Mesodermal cell (in vitro differentiated cells): Measurements from ENCODE around the gene SLC5A10.
A peak's percentile ranks its signal among the peaks of the same experiment; 100 is the strongest.

ENCODE experiments used
- H3K27ac ChIP-seq: 2 replicates; pipeline ENCODE4 v1.7.0; 2013; ENCODE audit warnings: mild to moderate bottlenecking, low read depth, low read length, moderate library complexity; ENCODE audit not compliant: severe bottlenecking
- H3K36me3 ChIP-seq: 2 replicates; pipeline ENCODE4 v1.7.1; 2013; ENCODE audit warnings: mild to moderate bottlenecking, low read length, moderate library complexity; ENCODE audit not compliant: control insufficient read depth, insufficient read depth
- H3K4me1 ChIP-seq: one replicate; pipeline ENCODE4 v1.7.1; 2013; ENCODE audit warnings: mild to moderate bottlenecking, low read length; ENCODE audit not compliant: insufficient read depth, control insufficient read depth, poor library complexity, severe bottlenecking
- H3K4me3 ChIP-seq: 2 replicates; pipeline ENCODE4 v1.7.0; 2013; ENCODE audit warnings: low read length, control low read depth, mild to moderate bottlenecking; ENCODE audit not compliant: insufficient read depth, poor library complexity, severe bottlenecking; ENCODE audit errors: extremely low read depth
- H3K9me3 ChIP-seq: 2 replicates; pipeline ENCODE4 v1.7.1; 2013; ENCODE audit warnings: mild to moderate bottlenecking, low read length, moderate library complexity; ENCODE audit not compliant: control insufficient read depth
- WGBS, 2 experiments: methylation state at CpG; one replicate each; pipeline ENCODE4 v1.1.5; 2013; ENCODE audit warnings: missing lambda C conversion rate in 2 of 2; ENCODE audit not compliant: insufficient coverage in 2 of 2; 5-methylcytosine and 5-hydroxymethylcytosine counted together

SLC5A10 gene

DNA sequence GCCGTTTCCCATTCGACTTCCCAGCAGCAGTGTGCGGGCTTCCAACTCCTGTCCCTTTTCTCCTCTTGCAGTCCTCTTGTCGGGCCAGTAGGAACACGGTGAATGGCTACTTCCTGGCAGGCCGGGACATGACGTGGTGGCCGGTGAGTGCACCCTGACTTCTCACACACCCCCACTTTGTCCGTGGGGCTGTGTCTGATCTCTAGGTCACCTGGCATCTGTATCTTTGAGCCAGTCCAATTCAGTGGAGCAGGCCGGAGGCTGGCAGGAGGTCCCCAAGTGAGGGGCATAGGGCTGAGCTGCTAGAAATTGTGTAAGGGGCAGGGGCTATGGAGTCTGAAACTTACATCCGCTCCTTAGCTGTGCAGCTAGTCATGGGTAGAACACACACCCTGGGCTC lies 6.6 kb downstream of the SLC5A10 start:
- H3K4me1 ChIP-seq: peaks cover 28% of the 10 kb centered on the region
- no peak overlapping the region for H3K4me3 ChIP-seq
- H3K36me3 ChIP-seq: no peaks in the 10 kb centered on the region
- WGBS, 2 experiments: 93 to 95% methylated on average over 6 to 11 of the region's 11 CpGs
- H3K9me3 ChIP-seq: no peaks in the 10 kb centered on the region
- H3K27ac ChIP-seq: no peak overlapping the region

DNA sequence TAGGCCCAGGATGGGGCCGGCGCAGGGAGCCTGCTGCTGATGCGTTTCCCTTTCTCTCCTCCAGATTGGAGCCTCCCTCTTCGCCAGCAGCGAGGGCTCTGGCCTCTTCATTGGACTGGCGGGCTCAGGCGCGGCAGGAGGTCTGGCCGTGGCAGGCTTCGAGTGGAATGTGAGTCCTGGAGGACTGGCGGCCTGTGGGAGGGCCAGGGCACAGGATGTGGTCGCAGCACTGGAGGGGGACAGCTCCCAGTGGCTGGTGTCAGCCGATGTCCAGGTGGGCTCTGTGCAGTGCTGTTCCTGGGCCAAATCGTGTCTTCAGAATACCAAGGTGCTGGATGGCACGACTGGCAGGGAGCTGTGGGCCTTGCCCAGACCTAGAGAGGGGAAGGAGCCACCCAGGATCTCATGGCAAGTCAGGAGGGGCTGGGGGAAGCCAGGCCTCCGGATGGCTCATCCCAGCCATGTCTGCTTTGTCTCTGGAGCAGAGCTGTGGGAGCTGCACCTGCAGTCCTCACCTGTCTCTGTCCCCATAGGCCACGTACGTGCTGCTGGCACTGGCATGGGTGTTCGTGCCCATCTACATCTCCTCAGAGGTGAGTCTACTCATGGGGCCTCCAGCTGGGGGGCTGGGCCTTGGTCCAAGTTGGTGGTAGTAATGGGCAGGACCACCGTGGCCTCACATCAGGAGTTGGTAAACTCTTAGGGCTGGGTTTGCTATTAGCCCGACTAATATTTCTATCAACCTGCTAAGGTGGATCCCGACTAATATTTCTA lies 7.3 kb downstream of the SLC5A10 start:
- Histone ChIP-seq H3K36me3 (no peaks in the 10 kb centered on the region), H3K4me1 (peaks cover 29% of the 10 kb centered on the region)
- WGBS, 2 experiments: 81 to 89% methylated on average over 21 to 22 of the region's 22 CpGs

DNA sequence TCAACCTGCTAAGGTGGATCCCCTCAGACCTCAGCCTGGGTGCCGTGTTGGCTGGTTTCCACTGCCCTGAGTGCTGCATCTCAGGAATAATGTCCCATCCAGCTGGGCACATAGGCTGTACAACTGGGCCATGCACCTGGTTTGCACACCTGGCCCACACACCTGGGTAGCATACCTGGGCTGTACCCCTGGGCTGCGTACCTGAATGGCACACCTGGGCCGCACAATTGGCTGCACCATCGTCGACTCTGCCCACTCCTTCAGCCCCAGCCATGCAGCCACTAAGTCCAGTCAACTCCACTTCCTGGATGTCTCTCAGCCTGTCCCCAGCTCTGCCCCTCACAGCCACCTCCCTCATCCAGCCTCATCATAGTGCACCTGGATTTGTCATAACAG lies 7.9 kb downstream of the SLC5A10 start:
- H3K36me3 ChIP-seq: no peaks in the 10 kb centered on the region
- H3K4me1 ChIP-seq: peaks cover 29% of the 10 kb centered on the region
- WGBS, 2 experiments: 96 to 98% methylated on average over 5 of the region's 5 CpGs
- no peak overlapping the region for H3K4me3 ChIP-seq
- H3K9me3 ChIP-seq: no peaks in the 10 kb centered on the region
- H3K27ac ChIP-seq: no peak overlapping the region

More for the DNA sequence above, 7.3 kb downstream of the SLC5A10 start:
- H3K4me3 ChIP-seq: no peak overlapping the region
- H3K27ac ChIP-seq: no peak overlapping the region
- H3K9me3 ChIP-seq: no peaks in the 10 kb centered on the region

DNA sequence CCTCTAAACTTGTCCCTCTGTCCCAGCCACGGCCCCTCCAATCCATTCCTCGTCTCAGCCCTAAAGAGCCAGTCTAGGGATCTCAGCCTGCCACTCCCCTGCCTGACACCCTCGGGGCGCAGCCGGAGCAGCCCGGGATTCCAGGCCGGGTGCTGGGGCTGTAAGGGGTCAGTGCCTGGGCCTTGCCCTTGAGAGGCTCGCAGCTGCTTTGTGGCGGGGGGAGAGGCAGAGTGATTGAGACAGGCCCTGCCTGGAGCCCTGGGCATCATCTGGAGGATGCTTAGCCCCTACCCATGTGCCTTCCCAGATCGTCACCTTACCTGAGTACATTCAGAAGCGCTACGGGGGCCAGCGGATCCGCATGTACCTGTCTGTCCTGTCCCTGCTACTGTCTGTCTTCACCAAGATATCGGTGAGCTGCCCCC lies 8.3 kb downstream of the SLC5A10 start:
- 92 to 95% methylated on average over 14 to 15 of the region's 15 CpGs for WGBS, 2 experiments
- no peaks in the 10 kb centered on the region for H3K36me3 ChIP-seq
- no peaks in the 10 kb centered on the region for H3K9me3 ChIP-seq
- H3K27ac ChIP-seq: no peak overlapping the region
- H3K4me3 ChIP-seq: no peak overlapping the region
- H3K4me1 ChIP-seq: peaks cover 29% of the 10 kb centered on the region

DNA sequence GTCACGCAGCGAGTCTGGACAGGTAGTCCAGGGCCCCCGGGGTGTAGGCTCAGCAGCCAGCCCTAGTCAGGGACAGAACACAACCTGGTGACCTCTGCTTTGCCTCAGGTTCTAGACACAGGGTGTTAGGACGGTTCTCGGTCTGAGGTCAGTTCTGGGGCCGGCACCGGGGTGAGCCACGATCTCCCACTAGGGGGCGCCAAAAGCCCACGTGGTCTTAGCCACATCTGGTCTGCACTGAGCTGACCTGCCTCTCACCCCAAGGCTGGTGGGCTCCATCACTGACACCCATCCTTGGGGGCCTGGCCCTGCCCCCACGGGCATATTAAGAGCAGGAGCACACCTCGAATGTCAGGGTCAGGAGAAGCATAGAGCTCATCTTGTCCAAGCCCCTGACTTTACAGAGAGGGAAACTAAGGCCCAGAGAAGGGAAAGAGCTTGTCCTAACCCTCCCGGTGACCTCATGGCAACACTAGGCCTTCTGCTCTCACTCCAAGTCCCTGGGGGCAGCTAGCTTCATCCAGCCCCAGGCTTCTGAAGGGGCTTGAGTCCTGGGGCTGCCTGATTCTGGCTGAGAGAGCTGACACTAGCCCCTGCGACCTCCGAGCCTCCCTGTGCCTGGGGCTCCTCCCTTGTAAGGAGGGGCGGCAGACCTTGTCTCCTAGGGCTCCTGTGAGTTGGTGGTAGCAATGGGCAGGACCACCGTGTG lies 9.0 kb downstream of the SLC5A10 start:
- peak overlapping the region; percentile 23 for H3K27ac ChIP-seq
- whole genome bisulfite sequencing, 2 experiments: 29 to 34% methylated on average over 16 of the region's 17 CpGs

DNA sequence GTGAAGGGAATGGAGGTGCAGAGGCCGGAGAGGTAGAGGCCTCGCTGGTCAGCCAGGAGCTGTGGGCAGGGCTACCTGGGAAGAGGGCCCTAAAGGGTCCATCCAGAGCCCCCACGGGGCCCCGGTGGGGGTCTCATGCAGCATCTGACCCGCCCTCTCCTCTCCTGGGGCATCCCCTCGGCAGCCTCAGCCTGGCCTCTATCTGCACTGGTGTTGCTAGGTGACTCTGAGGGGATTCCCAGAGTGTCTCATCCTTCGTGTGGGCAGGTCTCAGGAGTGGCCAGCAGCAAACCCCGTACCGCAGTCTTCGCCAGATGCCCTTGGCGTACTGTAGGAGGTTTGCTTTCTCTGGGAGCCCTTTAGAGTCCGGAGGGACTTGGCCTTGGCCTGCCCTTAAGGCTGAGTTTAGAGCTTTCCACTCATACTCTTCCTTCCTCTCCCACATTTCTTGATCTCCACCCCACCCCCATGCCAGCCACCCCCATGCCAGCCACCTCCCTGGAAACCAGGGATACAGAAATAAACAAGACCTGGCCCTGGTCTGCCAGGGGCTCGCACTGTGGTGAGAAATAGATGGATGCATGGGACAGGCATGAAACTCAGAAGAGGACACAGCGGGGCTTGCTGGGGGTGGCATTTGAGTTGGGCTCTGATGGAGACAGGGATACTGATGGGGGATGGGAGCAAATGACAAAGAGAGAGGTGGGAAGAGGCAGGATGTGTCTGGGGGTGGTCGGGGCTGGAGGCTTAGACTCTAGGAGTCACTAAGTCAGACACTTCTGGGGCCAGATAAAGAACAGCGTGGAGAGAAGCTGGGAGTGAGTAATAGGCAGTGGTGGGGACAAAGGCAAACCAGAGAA lies 9.9 kb downstream of the SLC5A10 start:
- no peaks in the 10 kb centered on the region for H3K9me3 ChIP-seq
- 80 to 88% methylated on average over 12 to 16 of the region's 16 CpGs for WGBS, 2 experiments
- H3K4me1 ChIP-seq: peaks cover 29% of the 10 kb centered on the region
- H3K27ac ChIP-seq: peak overlapping the region; percentile 67
- no peak overlapping the region for H3K4me3 ChIP-seq
- no peaks in the 10 kb centered on the region for H3K36me3 ChIP-seq

More for the DNA sequence above, 9.0 kb downstream of the SLC5A10 start:
- Histone ChIP-seq H3K4me3 (no peak overlapping the region), H3K4me1 (peaks cover 29% of the 10 kb centered on the region), H3K9me3 (no peaks in the 10 kb centered on the region), H3K36me3 (no peaks in the 10 kb centered on the region)

DNA sequence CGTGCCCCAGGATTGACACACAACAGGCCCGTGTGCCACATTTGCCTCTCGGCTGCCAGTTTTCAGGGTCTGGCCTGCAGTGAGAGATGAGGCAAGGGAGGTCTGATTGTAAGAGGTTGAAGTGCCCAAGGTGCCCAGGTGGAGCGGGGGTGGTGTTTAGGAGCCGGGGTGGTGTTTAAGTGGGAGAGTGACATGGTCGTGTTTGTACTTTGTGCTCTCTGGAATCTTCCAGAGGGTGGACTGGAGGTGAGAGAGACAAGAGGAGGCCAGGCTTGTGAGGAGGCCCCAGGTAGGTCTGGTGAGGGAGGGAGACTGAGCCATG lies 10.5 kb downstream of the SLC5A10 start:
- Histone ChIP-seq H3K4me1 (peaks cover 32% of the 10 kb centered on the region), H3K4me3 (no peak overlapping the region), H3K9me3 (no peaks in the 10 kb centered on the region), H3K27ac (peak overlapping the region; percentile 67), H3K36me3 (no peaks in the 10 kb centered on the region)
- 88 to 89% methylated on average over 6 of the region's 6 CpGs for WGBS, 2 experiments

DNA sequence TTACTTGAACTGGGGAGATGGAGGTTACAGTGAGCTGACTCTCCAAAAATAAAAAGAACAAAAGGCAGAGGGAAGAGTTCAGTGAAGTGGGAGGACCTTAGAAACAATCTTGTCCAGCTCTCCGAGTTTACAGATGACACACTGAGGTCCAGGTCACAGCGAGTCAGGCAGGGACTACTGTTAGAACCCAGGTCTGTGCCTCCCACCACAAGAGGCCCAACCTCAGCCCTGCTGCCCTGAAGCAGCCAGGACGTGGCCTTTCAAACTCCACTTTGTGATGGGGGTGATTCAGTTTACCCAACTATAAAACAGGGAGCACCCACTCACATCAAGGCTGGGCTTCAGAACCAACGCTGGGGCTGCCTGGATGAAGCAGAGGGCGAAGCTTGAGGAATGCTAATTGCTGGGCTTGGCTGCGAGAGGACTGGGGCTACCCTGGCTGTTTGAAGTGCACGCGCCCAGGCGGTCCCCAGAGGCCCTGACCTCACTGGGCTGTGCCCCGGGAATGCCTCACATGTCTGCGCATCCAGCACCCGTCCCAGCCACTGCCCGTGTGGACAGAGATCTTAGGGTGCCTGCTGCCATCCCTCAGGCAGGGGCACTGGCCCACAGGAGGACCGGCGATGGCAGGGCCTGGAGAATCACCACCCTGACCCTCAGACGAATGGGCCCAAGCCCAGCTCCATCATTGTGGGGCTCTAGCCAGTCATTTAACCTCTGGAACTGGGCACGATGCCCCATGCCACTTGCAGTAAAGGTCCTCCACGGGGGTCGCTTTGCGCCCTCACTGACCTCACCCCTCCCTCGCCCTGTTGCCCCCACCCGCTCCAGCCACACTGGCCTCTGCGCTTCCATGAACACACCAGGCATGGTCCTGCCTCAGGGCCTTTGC lies 11.4 kb downstream of the SLC5A10 start:
- no peak overlapping the region for H3K4me3 ChIP-seq
- 94% methylated on average over 15 to 22 of the region's 23 CpGs for WGBS, 2 experiments
- H3K36me3 ChIP-seq: no peaks in the 10 kb centered on the region
- H3K27ac ChIP-seq: peak overlapping the region; percentile 67
- no peaks in the 10 kb centered on the region for H3K9me3 ChIP-seq
- H3K4me1 ChIP-seq: peaks cover 40% of the 10 kb centered on the region

DNA sequence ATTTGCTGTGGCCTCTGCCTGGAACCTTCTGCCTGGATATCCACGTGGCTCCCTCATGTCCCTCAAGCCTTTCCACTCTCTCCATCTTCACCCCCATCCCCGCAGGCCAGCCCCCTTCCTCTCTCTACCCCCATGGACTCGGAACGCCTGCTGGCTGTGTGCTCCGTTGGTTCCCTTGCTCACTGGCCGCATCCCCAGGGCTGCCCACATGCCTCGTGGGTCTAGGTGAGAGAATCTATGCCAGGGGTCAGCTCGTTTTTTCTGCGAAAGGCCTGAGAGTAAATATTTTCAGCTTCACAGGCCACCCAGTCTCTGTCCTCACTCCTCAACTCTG lies 12.0 kb downstream of the SLC5A10 start:
- Histone ChIP-seq H3K4me1 (peaks cover 46% of the 10 kb centered on the region), H3K9me3 (no peaks in the 10 kb centered on the region), H3K4me3 (no peak overlapping the region), H3K36me3 (no peaks in the 10 kb centered on the region), H3K27ac (no peak overlapping the region)
- 92 to 94% methylated on average over 6 to 9 of the region's 9 CpGs for WGBS, 2 experiments

DNA sequence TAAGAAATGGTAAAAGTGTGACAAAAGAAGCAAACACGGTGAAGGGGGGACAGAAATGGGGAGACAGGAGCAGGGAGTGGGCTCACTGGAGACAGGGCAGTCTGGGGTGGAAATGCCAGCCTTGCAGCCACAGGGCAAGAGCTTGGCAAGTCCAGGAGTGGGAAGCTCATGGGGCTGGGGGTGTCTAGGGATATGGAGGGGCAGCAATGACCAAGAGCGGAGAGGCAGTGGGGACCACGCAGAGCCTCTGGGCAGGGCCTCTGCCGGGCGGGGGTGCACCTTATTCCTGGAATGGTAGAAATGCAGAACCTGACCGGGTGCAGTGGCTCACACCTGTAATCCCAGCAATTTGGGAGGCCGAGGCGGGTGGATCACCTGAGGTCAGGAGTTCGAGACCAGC lies 12.6 kb downstream of the SLC5A10 start:
- H3K27ac ChIP-seq: no peak overlapping the region
- H3K4me3 ChIP-seq: no peak overlapping the region
- H3K36me3 ChIP-seq: peaks cover 4% of the 10 kb centered on the region
- peaks cover 43% of the 10 kb centered on the region for H3K4me1 ChIP-seq
- no peaks in the 10 kb centered on the region for H3K9me3 ChIP-seq
- WGBS, 2 experiments: 90 to 94% methylated on average over 8 of the region's 9 CpGs
